ENCODE data around the gene DAG1.

The DAG1 gene

DNA sequence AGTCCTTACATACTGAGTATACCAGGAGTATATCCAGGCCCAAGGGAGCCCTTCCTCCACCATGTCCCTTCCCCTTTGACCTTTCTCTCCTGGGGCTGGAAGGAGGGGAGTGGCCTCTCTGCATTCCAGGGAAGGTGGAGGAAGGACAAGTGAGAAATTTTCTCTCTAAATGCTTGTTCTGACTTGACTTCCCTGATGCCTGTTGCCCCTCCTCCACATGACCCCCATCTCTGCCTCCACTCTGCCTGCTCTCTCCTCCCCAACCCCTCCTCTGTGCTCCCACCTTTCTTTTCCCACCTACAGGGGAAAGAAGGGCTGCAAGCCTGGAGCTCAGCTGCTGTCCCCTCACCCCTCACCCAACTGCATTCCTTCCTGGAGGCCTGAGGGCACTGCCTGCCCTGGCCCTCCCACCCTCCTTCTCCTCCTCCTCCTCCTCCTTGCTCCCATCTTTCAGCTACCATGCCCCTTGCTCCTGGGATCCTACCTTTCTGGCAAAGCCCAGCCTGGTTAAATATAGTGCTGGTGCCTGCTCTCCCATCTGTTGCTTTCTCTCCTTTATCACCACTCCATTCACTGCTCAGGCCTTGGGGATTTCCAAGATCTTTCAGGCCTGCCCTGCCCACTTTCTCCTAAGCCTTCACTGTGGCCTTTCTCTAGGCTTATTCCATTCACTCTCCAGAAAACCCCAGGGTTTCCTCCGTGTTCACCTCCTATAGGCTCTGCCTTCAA lies 8.5 kb upstream of the DAG1 start:
- Mint-ChIP-seq H3K27ac (peak overlapping the region; percentile 28), H3K4me1 (ENCODE audit: low read depth) (no peaks in the 10 kb centered on the region), H3K4me3 (no peak overlapping the region), H3K36me3 (ENCODE audit: low read depth) (no peaks in the 10 kb centered on the region), H3K27me3 (no peaks in the 10 kb centered on the region), H3K9me3 (no peaks in the 10 kb centered on the region)

GRCh38 chr3:49462222-49462621 lies 7.8 kb upstream of the DAG1 start:
- Mint-ChIP-seq H3K27ac (no peak overlapping the region), H3K9me3 (no peaks in the 10 kb centered on the region), H3K4me3 (no peak overlapping the region), H3K4me1 (ENCODE audit: low read depth) (no peaks in the 10 kb centered on the region), H3K27me3 (no peaks in the 10 kb centered on the region), H3K36me3 (ENCODE audit: low read depth) (no peaks in the 10 kb centered on the region)

DNA sequence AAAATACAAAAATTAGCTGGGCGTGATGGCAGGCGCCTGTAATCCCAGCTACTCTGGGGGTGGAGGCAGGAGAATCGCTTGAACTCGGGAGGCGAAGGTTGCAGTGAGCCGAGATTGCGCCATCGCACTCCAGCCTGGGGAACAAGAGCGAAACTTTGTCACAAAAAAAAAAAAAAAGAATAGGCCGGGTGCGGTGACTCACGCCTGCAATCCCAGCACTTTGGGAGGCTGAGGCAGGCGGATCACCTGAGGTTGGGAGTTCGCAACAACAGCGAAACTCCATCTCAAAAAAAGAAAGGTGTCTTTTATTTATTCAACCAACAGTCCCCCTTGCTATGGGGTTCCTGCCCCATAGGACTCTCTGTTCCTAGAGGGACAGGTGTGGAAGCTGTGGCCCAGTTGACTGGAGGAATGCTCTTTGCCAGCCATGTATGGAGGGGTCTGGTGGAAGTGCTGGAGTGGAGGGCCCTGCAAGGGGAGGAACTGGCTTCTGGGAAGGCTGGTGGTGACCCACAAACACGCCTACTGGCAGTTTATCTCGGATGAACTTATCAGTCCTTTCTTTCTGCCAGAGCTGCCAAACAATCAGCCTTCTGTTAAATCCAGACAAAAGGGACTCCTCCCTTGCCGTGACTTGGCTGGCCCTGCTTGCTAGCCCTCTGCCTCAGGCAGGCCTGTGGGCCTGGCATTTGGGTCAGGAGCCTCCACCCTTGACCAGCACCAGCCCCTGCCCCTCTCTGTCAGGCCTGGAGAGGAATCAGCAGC lies 4.6 kb upstream of the DAG1 start:
- H3K36me3 Mint-ChIP-seq (ENCODE audit: low read depth) = no peaks in the 10 kb centered on the region
- H3K27me3 Mint-ChIP-seq = no peaks in the 10 kb centered on the region
- no peak overlapping the region for H3K27ac Mint-ChIP-seq
- no peak overlapping the region for H3K4me3 Mint-ChIP-seq
- peaks cover 6% of the 10 kb centered on the region for H3K4me1 Mint-ChIP-seq (ENCODE audit: low read depth)
- no peaks in the 10 kb centered on the region for H3K9me3 Mint-ChIP-seq

DNA sequence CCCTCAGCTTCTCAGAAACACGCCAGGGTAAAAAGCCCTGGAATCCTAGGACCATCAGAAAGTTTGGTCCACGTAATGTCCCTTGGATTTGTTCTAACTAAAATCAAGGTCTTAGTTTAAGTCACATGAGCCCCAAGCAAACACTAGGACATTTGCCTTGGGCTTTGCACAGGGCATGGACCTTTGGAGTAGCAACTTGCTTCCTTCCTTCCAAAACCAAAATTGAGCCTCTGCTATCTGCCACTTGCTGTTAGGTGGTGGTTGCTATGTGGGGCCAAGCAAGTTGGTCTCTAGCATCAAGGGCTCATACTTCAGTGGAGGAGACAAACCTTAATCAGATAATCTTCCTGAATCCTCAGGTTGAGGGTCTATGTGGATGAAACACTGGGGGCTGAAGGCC lies 4.0 kb upstream of the DAG1 start:
- no peaks in the 10 kb centered on the region for H3K27me3 Mint-ChIP-seq
- H3K27ac Mint-ChIP-seq = no peak overlapping the region
- H3K36me3 Mint-ChIP-seq (ENCODE audit: low read depth) = no peaks in the 10 kb centered on the region
- peaks cover 9% of the 10 kb centered on the region for H3K4me1 Mint-ChIP-seq (ENCODE audit: low read depth)
- no peak overlapping the region for H3K4me3 Mint-ChIP-seq
- H3K9me3 Mint-ChIP-seq = no peaks in the 10 kb centered on the region

DNA sequence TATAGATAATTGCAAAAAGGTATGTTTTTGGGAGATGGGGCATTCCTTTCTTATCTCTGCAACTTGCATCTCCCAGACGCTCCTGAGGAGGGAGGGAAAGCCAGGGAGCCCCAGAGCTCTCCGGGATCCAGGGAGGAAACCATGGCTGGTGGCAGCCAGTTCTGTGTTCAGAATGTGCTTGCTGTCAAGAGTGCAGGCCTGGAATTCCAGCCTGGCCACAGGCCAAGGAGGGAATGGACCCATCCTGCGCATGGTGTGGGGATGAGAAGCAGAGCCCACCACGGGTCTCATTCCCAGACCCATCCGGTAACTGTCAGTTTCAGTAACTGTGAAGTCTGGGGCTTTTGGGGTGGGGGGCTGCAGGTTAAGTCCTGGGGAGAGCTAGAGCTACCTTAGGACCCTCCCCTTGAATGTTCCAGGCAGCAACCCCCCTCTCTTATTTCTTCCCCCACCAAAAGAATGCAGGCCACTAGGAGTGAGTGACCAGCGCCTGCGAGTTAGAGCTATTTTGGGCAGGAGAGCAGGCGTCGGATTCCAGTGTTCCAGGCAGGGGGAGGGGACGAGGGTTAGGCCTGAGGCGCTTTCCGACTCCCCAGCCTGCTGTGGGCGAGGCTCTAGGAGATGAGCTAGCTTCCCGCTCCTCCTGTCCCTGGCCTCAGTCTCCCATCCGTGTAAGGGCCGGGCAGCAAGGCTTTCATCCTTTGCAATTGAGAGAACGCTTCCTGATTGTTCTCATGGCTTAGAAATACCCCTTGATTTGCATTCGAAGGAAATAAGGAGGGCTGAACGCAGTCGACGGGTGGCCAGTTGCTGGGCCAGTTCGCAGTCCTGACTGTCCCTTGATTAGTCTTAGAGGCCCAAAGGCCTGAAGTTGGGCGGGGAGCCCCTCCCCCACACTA lies 781 bp upstream of the DAG1 start:
- Mint-ChIP-seq H3K27me3 (no peaks in the 10 kb centered on the region), H3K27ac (peak overlapping the region; percentile 88), H3K36me3 (ENCODE audit: low read depth) (no peaks in the 10 kb centered on the region), H3K4me3 (peak overlapping the region; percentile 86), H3K9me3 (no peaks in the 10 kb centered on the region), H3K4me1 (ENCODE audit: low read depth) (peaks cover 27% of the 10 kb centered on the region)

DNA sequence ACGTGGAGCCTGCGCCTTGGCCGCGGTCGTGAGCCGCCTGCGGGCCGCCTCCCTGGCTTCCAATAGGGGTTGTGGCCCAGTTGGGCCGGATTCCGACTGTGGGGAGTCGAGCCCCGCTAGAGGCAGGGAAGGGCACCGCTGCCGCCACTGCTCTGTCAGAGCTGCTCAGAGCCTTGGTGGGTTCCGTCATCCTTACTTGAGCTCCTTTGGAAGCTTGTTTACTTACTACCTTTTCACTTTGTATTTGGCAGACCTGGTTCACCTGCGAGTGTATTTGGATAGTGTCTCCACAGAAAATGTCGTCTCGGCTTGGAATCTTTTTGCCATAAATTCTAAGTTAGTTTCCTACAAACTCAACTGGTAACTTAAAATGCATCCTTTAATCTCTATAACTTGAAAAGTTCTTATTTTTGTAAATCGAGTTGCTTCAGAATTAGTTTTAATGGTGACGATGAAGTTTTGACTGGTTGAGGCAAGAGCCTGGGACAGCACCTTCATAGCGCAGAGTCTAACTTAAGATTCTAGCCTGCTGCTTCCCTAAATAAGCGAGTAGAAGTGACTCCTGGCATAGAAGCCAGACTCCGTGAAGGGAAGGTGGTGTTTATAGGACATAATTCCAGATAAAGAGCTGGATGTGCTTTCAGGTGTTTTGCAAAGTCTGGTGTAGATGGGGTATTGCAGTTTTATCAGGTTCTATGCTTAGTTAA lies 800 bp downstream of the DAG1 start:
- Mint-ChIP-seq H3K9me3 (no peaks in the 10 kb centered on the region), H3K27ac (peak overlapping the region; percentile 87), H3K4me1 (ENCODE audit: low read depth) (peaks cover 30% of the 10 kb centered on the region), H3K27me3 (no peaks in the 10 kb centered on the region), H3K4me3 (peak overlapping the region; percentile 94), H3K36me3 (ENCODE audit: low read depth) (peaks cover 6% of the 10 kb centered on the region)

- H3K4me3 Mint-ChIP-seq = peak overlapping the region; percentile 94
- peak overlapping the region; percentile 87 for H3K27ac Mint-ChIP-seq
- H3K27me3 Mint-ChIP-seq = no peaks in the 10 kb centered on the region
- peaks cover 41% of the 10 kb centered on the region for H3K4me1 Mint-ChIP-seq (ENCODE audit: low read depth)
- peaks cover 16% of the 10 kb centered on the region for H3K36me3 Mint-ChIP-seq (ENCODE audit: low read depth)
- H3K9me3 Mint-ChIP-seq = no peaks in the 10 kb centered on the region
Observed at GRCh38 chr3:49471856-49472495, 1.9 kb downstream of the DAG1 start.

- H3K4me3 Mint-ChIP-seq = peak overlapping the region; percentile 52
- peaks cover 32% of the 10 kb centered on the region for H3K36me3 Mint-ChIP-seq (ENCODE audit: low read depth)
- no peaks in the 10 kb centered on the region for H3K9me3 Mint-ChIP-seq
- H3K27ac Mint-ChIP-seq = peak overlapping the region; percentile 78
- no peaks in the 10 kb centered on the region for H3K27me3 Mint-ChIP-seq
- peaks cover 32% of the 10 kb centered on the region for H3K4me1 Mint-ChIP-seq (ENCODE audit: low read depth)
Observed at GRCh38 chr3:49476563-49476962, 6.5 kb downstream of the DAG1 start.

DNA sequence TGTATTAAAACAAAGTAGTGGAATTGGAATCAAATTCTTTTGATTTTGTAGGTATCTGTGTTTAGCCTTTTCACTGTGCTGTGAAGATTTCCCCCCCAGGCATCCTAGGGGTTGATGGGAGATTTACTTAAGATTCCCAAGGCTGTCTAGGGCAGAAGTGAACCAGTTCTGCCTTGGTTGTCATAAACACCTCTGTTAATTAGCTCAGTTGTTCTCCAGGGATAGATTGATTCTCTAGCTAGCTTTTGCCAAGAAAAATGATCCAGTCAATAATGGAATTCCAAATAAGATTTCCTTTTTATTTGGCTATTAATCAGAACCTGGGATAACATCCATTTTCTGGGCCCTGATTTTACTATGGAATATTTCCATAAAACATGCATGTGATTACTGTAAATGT lies 12.7 kb downstream of the DAG1 start:
- Mint-ChIP-seq H3K27me3 (no peaks in the 10 kb centered on the region), H3K27ac (no peak overlapping the region), H3K4me1 (ENCODE audit: low read depth) (no peaks in the 10 kb centered on the region), H3K36me3 (ENCODE audit: low read depth) (peaks cover 14% of the 10 kb centered on the region), H3K9me3 (no peaks in the 10 kb centered on the region), H3K4me3 (no peak overlapping the region)

DNA sequence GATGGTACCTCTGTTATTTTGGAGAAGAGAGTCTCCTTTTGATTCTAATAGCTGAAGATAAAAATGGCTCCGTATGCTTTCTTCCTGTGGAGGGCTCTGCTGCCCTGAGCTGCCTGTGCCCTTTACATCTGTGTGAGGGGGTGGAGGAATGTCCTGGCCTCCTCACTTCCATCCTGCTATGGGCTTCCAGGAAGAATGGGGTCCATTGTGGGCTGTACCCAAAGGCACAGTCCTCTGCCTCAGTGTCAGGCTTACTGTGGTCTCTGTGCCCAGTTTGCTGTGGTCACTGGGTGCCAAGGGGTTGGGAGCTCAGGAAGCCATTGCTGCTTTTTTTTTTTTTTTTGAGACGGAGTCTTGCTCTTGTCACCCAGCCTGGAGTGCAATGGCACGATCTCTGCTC lies 14.4 kb downstream of the DAG1 start:
- Mint-ChIP-seq H3K27me3 (no peaks in the 10 kb centered on the region), H3K36me3 (ENCODE audit: low read depth) (peaks cover 16% of the 10 kb centered on the region), H3K27ac (no peak overlapping the region), H3K9me3 (no peaks in the 10 kb centered on the region), H3K4me1 (ENCODE audit: low read depth) (no peaks in the 10 kb centered on the region), H3K4me3 (no peak overlapping the region)

DNA sequence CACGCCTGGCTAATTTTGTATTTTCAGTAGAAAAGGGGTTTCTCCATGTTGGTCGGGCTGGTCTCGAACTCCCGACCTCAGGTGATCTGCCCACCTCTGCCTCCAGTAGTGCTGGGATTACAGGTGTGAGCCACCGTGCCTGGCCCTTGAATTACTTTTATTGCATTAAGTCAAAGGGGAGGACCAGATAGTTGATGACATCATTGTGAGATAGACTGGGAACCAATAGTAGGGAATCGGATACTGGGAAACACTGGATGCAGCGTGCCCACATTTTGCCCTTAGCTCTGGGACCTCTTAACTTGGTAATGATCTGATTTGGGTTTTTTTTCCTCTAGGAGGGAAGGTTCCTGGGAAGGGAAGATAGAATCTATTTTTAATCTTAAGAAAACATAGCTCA lies 19.2 kb downstream of the DAG1 start:
- H3K4me3 Mint-ChIP-seq = no peak overlapping the region
- H3K27ac Mint-ChIP-seq = no peak overlapping the region
- H3K36me3 Mint-ChIP-seq (ENCODE audit: low read depth) = peaks cover 31% of the 10 kb centered on the region
- no peaks in the 10 kb centered on the region for H3K9me3 Mint-ChIP-seq
- H3K27me3 Mint-ChIP-seq = no peaks in the 10 kb centered on the region
- peaks cover 12% of the 10 kb centered on the region for H3K4me1 Mint-ChIP-seq (ENCODE audit: low read depth)

DNA sequence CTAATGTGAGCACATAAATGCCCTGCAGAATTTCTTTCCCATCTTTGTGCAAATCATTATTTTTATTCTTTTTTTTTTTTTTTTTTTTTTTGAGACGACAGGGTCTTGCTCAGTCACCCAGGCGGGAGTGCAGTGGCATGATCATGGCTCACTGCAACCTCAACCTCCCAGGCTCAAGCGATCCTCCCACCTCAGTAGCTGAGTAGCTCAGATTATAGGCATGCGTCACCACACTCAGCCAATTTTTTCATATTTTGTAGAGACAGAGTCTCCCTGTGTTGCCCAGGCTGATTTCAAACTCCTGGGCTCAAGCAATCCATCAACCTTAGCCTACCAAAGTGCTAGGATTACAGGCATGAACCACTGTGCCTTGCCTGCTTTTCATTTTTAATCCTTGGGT lies 22.9 kb downstream of the DAG1 start:
- H3K27me3 Mint-ChIP-seq = no peaks in the 10 kb centered on the region
- no peaks in the 10 kb centered on the region for H3K9me3 Mint-ChIP-seq
- H3K4me3 Mint-ChIP-seq = no peak overlapping the region
- peaks cover 20% of the 10 kb centered on the region for H3K4me1 Mint-ChIP-seq (ENCODE audit: low read depth)
- H3K27ac Mint-ChIP-seq = no peak overlapping the region
- peaks cover 24% of the 10 kb centered on the region for H3K36me3 Mint-ChIP-seq (ENCODE audit: low read depth)

DNA sequence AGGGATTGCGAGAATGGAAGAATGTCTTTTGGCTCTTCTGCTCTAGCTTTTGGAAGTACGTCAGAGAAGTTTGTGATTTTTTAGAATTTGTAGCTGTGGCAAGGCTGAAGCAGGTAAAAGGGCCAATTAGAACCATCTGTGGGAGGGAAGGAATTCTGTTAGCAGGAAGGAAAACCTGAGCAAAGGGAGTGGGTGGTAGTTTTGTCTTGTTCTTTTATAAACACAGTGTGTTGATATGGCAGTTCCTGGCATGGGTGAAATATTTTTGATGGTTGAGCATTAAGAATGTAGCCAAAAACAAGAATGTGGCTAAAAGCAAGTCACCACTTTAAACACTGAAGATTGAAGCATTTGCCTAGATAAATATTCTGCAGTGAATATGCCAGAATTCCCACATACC lies 23.8 kb downstream of the DAG1 start:
- H3K4me3 Mint-ChIP-seq = no peak overlapping the region
- no peaks in the 10 kb centered on the region for H3K9me3 Mint-ChIP-seq
- no peaks in the 10 kb centered on the region for H3K27me3 Mint-ChIP-seq
- H3K36me3 Mint-ChIP-seq (ENCODE audit: low read depth) = peaks cover 19% of the 10 kb centered on the region
- H3K27ac Mint-ChIP-seq = no peak overlapping the region
- H3K4me1 Mint-ChIP-seq (ENCODE audit: low read depth) = peaks cover 23% of the 10 kb centered on the region

DNA sequence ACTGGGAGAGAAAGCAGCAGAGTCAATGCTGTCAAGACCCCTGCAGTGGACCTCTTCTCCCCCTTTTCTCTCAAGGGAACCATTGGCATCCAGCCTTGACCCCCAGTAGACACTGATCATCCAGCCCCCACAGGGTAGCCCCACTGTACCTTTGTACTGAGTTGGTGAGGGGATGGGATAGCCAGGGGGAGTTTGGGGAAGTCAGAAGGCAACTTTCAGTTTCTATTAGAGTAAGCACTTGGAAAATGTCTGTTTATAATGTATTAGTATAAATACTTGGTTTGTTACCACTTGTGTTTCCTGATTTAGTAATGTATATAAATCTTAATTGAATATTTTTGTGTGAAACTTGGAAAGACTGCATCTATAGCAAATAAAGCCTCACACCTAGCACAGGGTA lies 25.0 kb downstream of the DAG1 start:
- no peaks in the 10 kb centered on the region for H3K27me3 Mint-ChIP-seq
- no peak overlapping the region for H3K4me3 Mint-ChIP-seq
- H3K9me3 Mint-ChIP-seq = no peaks in the 10 kb centered on the region
- no peak overlapping the region for H3K27ac Mint-ChIP-seq
- H3K36me3 Mint-ChIP-seq (ENCODE audit: low read depth) = peaks cover 10% of the 10 kb centered on the region
- peaks cover 23% of the 10 kb centered on the region for H3K4me1 Mint-ChIP-seq (ENCODE audit: low read depth)

Data from stimulated activated naive CD8-positive, alpha-beta T cell treated with anti-CD3 and anti-CD28 coated beads, Interleukin-15, Interleukin-2, amounts not matched to agents 100 ng/mL and 50 ng/mL, for 24 hours (primary cell).